Measurements from ENCODE around the gene SLC10A3.

Gene SLC10A3

DNA sequence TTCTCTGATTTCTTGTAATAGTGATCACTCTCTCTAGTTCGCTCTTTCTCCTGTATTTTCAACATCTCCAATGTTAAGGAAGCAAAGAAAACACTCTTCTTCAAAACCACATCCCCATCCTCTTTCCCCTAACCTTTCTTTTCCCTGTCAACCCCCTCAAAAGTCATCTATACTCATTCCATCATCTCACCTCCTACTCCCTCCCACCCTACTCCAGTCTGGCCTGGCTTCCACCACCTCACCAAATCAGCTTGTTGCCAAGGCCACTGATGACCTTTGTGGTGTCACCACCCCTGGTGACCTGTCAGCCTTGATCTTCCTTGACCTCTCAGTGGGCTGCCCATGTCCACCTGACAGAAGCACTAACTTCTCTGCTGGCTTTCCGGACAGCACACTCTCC lies 23.3 kb upstream of the SLC10A3 start:
- no peak for DNase-seq
- Histone ChIP-seq H3K36me3 (replicated peaks) (no peaks in the 10 kb centered on the region), H3K4me3 (ENCODE audit: low read depth, low read length) (no peak overlapping the region), H3K27ac (no peak overlapping the region), H3K27me3 (replicated peaks) (no peaks in the 10 kb centered on the region)
- in situ Hi-C loops (cut with HindIII; ENCODE audit: low pct_ligation_motif_present, low sequenced_read_pairs): no loop called here
- TF ChIP-seq, protein P1, sequence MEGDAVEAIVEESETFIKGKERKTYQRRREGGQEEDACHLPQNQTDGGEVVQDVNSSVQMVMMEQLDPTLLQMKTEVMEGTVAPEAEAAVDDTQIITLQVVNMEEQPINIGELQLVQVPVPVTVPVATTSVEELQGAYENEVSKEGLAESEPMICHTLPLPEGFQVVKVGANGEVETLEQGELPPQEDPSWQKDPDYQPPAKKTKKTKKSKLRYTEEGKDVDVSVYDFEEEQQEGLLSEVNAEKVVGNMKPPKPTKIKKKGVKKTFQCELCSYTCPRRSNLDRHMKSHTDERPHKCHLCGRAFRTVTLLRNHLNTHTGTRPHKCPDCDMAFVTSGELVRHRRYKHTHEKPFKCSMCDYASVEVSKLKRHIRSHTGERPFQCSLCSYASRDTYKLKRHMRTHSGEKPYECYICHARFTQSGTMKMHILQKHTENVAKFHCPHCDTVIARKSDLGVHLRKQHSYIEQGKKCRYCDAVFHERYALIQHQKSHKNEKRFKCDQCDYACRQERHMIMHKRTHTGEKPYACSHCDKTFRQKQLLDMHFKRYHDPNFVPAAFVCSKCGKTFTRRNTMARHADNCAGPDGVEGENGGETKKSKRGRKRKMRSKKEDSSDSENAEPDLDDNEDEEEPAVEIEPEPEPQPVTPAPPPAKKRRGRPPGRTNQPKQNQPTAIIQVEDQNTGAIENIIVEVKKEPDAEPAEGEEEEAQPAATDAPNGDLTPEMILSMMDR (IDR thresholded peaks at IDR 0.05; ENCODE audit: low read depth, low read length, missing control alignments): no peak

DNA sequence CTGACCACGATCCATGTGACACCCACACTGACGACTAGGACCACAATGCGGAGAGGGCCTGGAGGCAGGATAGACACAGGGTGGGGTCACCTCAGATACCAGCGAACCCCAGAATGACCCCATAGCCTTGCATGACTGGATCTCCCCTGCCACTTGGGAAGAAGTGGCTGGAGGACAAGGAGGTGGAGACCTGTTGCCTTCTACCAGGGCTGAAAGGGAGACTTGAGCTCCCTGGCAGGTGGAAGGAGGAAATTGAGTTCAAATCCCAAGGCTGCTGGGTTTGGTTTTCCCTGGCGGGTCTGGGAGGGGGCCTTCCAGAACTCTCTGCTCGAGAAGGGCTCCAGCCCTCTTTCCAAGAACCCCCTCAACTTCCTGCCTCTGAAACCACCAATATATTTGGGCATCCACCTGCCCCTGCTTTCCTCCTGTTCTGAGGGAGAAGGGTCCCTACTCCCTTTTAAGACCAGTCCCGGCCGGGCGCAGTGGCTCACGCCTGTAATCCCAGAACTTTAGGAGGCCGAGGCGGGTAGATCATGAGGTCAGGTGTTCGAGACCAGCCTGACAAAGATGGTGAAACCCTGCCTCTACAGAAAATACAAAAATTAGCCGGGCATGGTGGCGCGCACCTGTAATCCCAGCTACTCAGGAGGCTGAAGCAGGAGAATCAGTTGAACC lies 22.6 kb upstream of the SLC10A3 start:
- TF ChIP-seq, protein P1 (IDR thresholded peaks at IDR 0.05; ENCODE audit: low read depth, low read length, missing control alignments): no peak
- H3K27me3 ChIP-seq (replicated peaks): no peaks in the 10 kb centered on the region
- DNase-seq: no peak
- no peak overlapping the region for H3K27ac ChIP-seq
- no peak overlapping the region for H3K4me3 ChIP-seq (ENCODE audit: low read depth, low read length)
- no peaks in the 10 kb centered on the region for H3K36me3 ChIP-seq (replicated peaks)
- in situ Hi-C loops (cut with HindIII; ENCODE audit: low pct_ligation_motif_present, low sequenced_read_pairs): no loop called here

DNA sequence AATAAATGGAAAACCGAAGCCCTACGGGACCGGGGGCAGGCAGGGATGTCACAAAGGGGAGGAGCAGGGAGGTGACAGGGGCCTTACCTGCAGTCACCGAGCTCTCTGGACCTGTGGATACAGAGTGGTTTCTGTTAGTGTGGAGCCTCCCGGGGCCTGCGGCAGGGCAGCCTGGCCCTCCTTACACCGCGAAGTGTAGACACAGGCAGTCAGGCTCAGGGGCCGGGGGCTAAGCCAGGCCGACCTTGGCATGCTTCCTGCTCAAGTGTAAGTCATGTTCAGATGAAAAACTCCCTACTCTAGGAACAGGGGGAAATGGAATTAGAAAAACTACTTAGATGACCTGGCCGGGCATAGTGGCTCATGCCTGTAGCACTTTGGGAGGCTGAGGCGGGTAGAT lies 21.3 kb upstream of the SLC10A3 start:
- H3K4me3 ChIP-seq (ENCODE audit: low read depth, low read length): no peak overlapping the region
- DNase-seq: no peak
- TF ChIP-seq, protein P1 (IDR thresholded peaks at IDR 0.05; ENCODE audit: low read depth, low read length, missing control alignments): no peak
- no peaks in the 10 kb centered on the region for H3K36me3 ChIP-seq (replicated peaks)
- H3K27me3 ChIP-seq (replicated peaks): no peaks in the 10 kb centered on the region
- H3K27ac ChIP-seq: no peak overlapping the region
- in situ Hi-C loops (cut with HindIII; ENCODE audit: low pct_ligation_motif_present, low sequenced_read_pairs): no loop called here

DNA sequence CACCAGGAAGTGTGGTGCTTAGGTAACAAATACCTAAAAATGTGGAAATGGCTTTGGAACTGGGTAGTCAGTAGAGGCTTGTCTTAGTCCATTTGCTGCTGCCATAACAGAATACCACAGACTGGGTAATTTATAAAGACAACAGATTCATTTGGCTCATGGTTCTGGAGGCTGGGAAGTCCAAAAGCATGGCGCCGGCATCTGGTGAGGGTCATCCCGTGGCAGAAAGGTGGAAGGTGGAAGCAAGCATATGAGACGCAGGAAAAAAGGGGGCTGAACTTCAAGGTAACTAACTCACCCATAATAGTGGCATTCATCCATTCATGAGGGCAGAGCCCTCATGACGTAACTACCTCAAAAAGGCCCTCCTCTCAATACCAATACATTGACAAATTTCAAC lies 19.0 kb upstream of the SLC10A3 start:
- no peak overlapping the region for H3K4me3 ChIP-seq (ENCODE audit: low read depth, low read length)
- no peak overlapping the region for H3K27ac ChIP-seq
- DNase-seq: no peak
- no peaks in the 10 kb centered on the region for H3K36me3 ChIP-seq (replicated peaks)
- H3K27me3 ChIP-seq (replicated peaks): no peaks in the 10 kb centered on the region
- TF ChIP-seq, protein P1 (IDR thresholded peaks at IDR 0.05; ENCODE audit: low read depth, low read length, missing control alignments): no peak
- in situ Hi-C loops (cut with HindIII; ENCODE audit: low pct_ligation_motif_present, low sequenced_read_pairs): no loop called here

DNA sequence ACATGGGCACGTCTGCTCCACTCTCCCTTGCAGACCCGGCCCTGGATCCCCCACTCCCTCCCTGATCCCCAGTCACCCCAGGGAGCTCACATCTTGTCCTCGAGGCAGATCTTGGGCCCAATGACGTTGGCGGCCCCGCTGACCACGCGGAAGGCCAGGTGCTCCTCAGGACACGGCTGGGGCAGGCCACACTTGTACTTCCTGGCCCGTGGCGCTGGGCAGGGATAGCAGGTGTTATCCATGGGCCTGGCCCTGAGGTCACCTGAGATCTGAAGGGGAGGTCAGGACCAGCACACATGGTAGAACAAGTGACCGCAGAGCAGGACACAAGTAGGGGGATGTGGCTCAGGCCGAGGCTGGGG lies 17.9 kb upstream of the SLC10A3 start:
- no peaks in the 10 kb centered on the region for H3K36me3 ChIP-seq (replicated peaks)

More for the DNA sequence above, 17.9 kb upstream of the SLC10A3 start:
- in situ Hi-C loops (cut with HindIII; ENCODE audit: low pct_ligation_motif_present, low sequenced_read_pairs): no loop called here
- no peaks in the 10 kb centered on the region for H3K27me3 ChIP-seq (replicated peaks)
- no peak overlapping the region for H3K4me3 ChIP-seq (ENCODE audit: low read depth, low read length)
- no peak overlapping the region for H3K27ac ChIP-seq
- TF ChIP-seq, protein P1 (IDR thresholded peaks at IDR 0.05; ENCODE audit: low read depth, low read length, missing control alignments): no peak
- no peak for DNase-seq

Measured in brain microvascular endothelial cell (primary cell).